ENCODE measurements around the gene SP3. TPM values are rescaled to one million over a fixed set of nuclear protein-coding genes. Genes with fewer than 3 reads are reported as not detected.
A peak's percentile ranks its signal among the peaks of the same experiment; 100 is the strongest.

The SP3 gene
- total RNA-seq, 1 experiment from 2014 or later, result 69.8 TPM

DNA sequence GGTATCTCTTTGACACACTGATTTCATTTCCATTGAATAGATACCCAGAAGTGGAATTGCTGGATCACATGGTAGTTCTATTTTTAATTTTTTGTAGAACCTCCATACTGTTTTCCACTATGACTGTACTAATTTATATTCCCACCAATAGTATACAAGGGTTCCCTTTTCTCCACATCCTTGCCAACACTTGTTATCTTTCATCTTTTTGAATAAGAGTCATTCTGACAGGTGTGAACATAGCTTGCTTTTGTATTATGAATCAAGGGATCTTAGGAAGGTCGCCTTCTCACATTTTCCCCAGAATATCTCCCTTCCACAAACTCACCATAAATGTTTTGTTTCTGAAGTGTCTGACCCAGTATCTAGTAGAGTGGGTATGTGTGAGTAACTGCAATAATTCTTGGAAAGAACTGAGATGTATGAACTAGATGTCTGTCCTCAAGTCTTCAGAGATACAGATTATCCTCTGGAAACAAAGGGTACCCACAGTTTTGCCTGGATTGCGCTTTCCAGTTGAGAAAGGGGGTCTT, 17.1 kb upstream of the SP3 start:
- in situ Hi-C loops (cut with HindIII; ENCODE audit: low pct_unique_long_range_greater_than_20kb, low sequenced_read_pairs), result no loop called here

DNA sequence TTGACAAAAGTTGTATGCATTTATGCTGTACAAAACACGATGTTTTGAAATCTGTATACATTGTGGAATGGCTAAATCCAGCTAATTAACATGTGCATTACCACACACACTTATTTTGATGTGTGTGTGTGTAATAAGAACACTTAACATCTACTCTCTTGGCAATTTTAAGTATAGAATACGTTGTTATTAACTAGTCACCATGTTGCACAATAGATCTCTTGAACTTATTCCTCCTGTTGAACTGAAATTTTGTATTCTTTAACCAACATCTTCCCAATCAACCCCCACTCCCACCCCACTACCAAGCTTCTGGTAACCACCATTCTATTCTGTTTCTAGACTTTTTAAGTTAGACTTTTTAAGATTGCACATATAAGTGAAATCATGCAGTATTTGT, 16.3 kb upstream of the SP3 start:
- DNase-seq (ENCODE audit: low read depth, low spot score), result no peak

More for the DNA sequence above, 17.1 kb upstream of the SP3 start:
- no peak for DNase-seq (ENCODE audit: low read depth, low spot score)

DNA sequence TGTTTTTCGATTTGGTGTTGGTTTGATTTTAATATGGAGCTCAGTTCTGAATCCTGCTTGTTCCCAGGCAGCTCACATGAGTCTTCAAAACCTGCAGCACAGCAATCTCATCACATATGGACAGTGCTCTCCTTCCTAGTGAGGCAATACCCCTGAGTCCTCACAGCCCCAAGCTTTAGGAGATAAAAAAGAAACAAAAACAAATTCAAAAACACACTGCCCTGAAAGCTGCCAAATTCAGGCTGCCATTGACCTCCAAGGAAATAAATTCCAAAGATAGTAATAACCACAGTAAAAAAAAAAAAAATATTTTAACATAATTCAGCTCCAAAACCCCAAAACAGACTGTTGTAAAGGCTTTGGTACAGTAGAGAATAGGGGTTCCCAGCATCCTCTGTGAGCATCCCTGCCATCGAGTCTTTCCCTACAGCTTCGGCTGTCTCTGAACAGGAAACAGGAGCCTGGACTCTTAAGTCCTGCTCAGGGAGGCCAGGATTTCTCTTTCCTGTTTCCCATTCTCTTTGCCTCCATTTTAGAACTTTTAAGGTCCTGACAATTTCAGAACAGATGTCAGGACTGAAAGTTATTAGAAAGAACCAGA, 14.7 kb upstream of the SP3 start:
- in situ Hi-C loops (cut with HindIII; ENCODE audit: low pct_unique_long_range_greater_than_20kb, low sequenced_read_pairs), result no loop called here
- DNase-seq (ENCODE audit: low read depth, low spot score), result no peak

More for the DNA sequence above, 16.3 kb upstream of the SP3 start:
- in situ Hi-C loops (cut with HindIII; ENCODE audit: low pct_unique_long_range_greater_than_20kb, low sequenced_read_pairs), result no loop called here

DNA sequence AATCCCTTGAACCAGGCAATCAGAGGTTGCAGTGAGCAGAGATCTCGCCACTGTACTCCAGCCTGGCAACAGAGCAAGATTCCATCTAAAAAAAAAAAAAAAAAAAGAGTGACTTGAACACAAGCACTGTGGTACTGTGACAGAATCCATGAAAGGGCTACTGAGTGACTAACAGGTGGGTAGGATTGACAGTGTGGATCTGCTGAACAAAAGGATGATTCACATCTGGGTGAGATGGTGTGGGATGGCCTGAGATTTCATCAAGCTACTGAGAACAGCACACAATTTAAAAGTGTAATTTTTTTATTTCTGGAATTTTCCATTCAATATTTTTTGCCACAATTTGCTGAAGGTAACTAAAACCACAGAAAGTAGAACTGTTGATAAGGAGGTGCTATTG, 13.3 kb upstream of the SP3 start:
- in situ Hi-C loops (cut with HindIII; ENCODE audit: low pct_unique_long_range_greater_than_20kb, low sequenced_read_pairs), result no loop called here
- no peak for DNase-seq (ENCODE audit: low read depth, low spot score)

DNA sequence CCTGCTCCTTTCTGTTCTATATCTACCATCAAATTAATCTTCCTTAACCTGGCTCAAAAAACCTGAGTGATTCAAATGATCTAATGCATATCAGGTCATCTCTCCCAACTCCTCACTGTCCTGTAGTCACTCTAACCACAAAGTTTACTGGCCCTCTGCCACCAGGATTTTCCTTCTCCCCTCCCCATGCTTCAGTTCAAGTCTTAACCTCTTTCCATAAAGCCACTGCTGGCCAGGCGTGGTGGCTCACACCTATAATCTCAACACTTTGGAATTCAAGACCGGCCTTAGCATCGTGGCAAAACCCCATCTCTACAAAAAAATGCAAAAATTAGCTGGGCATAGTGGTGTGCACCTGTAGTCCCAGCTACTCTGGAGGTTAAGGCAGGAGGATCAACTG, 7.5 kb upstream of the SP3 start:
- in situ Hi-C loops (cut with HindIII; ENCODE audit: low pct_unique_long_range_greater_than_20kb, low sequenced_read_pairs), result no loop called here
- DNase-seq (ENCODE audit: low read depth, low spot score), result no peak

DNA sequence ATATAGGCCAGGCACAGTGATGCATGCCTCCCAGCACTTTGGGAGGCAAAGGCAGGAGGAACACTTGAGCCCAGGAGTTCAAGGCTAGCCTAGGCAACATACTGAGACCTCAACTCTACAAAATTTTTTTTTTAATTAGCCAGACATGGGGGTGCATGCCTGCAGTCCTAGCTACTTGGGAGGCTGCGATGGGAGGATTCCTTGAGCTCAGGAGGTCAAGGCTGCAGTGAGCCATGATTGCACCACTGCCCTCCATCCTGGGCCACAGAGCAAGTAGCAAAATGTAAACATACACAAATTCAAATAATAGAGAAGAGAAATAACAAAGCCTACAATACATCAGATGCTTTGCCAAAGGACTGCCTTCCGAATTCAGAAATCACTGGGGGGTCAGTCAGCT, 7.0 kb upstream of the SP3 start:
- DNase-seq (ENCODE audit: low read depth, low spot score), result no peak
- in situ Hi-C loops (cut with HindIII; ENCODE audit: low pct_unique_long_range_greater_than_20kb, low sequenced_read_pairs), result no loop called here

DNA sequence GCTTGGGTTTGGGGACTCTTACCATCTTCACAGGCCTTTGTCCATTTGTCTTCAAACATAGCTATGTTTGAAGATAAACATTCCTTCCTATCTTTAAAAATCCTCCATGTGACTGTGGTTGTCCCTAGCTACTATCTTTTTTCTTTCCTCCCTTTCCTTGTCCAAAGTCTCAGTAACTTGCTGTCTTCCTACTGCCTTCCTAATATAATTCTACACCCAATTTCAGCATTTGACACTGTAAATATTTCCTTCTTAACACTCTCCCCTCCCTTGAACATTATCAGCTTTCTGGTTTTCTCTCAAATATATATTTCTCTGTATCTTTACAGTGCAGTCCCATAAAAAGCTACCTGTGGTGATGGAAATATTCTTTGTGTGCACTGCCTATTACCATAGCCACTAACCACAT, 5.3 kb upstream of the SP3 start:
- in situ Hi-C loops (cut with HindIII; ENCODE audit: low pct_unique_long_range_greater_than_20kb, low sequenced_read_pairs), result no loop called here
- DNase-seq (ENCODE audit: low read depth, low spot score), result no peak

DNA sequence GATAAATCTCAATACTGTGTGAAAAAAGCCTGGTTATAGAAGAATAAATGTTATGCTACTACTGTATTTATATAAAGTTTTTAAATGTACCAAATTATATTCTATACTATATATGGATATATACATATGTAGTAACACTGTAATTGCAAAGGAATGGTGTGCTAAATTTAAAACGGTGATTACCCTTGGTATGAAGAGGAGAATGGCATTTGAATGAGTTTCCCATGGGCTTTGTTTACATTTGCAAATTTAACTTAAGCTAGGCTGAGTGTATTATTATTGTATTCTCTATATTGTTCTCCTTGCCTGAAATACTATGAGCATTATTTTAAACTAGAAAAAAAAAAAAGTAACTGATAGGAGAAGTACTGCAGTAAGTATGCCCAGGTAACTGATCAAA, 4.7 kb upstream of the SP3 start:
- no peak for DNase-seq (ENCODE audit: low read depth, low spot score)
- in situ Hi-C loops (cut with HindIII; ENCODE audit: low pct_unique_long_range_greater_than_20kb, low sequenced_read_pairs), result no loop called here

DNA sequence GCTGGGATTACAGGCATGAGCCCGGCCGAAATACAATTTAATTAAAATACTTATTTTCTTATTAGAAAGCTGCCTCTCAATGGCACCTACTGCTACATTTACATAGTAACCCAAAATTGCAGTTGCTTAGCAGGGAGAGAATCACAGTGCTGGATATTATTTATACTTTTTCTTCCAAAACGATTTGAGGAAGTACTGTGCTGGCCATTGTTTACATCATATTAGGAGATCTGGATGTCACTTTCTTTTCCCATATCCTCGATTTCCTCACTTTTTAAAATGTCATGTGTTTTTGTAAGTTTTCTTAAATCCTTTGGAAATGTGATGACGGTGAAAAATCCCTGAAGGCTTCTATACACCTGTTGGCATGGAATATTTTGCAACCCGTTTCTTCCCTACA, 3.4 kb upstream of the SP3 start:
- in situ Hi-C loops (cut with HindIII; ENCODE audit: low pct_unique_long_range_greater_than_20kb, low sequenced_read_pairs), result no loop called here
- DNase-seq (ENCODE audit: low read depth, low spot score), result no peak

DNA sequence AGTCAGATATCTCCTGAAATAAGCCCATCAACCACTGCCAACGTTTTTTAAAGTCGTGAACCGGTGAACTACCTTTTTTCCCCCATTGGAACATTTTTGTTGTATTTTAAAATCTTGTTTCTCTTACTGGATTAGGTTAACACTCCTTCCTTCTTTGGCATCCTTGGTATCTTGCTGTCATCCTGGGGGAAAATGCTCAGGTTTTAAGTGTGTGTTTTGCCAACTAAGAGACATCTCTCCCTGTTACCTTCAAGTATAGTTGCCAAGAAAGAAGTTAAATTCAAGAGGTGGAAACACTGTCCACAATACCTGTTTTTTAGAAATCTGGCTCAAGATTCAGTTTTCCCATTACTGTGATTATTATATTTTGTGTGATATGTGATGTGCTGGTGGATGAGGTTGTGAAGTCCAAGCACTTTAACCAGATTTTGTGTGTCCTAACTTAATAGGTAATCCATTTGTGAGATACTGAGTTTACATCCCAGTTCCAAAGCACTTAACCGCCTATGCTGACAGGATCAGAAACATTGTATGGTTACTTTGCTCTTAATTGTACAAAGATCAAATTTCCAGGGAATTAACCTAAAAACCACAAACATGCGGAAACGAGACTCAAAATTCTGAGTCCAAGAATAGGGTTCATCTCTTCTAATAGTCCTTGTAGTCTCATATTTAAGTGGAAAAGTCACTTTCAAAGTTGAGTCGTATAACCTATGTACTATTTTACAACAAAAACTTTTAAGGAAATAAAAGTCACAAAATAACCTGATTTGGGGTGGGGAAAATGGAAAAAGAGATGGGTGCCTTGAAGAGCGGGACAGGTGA, 1.3 kb upstream of the SP3 start:
- DNase-seq (ENCODE audit: low read depth, low spot score), result no peak
- in situ Hi-C loops (cut with HindIII; ENCODE audit: low pct_unique_long_range_greater_than_20kb, low sequenced_read_pairs), result no loop called here

DNA sequence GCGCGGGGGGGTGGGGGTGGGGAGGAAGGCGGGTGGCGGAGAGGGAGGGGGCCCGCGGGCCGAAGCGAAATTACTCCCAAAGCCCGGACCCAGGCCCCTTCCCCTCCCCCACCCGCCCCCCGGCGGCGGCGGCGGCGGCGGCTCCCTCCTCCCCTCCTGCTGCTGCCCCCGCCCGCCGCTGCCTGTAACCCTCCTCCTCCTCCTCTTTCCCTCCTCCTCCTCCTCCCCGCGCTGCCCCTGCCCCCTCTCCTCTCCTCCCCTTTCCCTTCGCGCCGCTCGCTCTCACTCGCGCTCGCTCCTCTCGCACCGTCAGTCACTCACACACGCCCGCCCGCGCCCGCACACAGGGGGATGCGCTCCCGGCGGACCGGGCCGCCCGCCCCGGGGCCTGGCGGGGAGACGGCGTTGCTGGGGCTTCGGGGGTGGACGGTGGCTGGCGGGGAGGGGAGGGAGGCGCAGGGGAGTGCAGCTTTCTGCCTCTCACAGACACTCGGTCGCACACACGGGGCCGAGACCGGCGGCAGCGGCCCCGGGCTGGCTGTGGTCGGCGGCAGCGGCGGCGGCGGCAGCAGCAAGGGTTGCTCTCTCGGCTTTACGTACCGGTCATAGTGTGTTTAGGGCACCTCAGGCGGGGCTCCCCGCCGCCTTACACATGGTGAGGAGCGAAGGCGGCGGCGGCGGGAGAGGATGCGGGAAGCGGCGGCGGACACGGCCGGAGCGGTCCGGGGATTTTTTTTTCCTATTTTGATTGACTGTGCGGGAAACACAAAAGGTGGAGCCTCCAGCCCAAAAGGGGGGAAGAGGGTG, 405 bp downstream of the SP3 start:
- peak; percentile 78 for DNase-seq (ENCODE audit: low read depth, low spot score)
- in situ Hi-C loops (cut with HindIII; ENCODE audit: low pct_unique_long_range_greater_than_20kb, low sequenced_read_pairs), result no loop called here

DNA sequence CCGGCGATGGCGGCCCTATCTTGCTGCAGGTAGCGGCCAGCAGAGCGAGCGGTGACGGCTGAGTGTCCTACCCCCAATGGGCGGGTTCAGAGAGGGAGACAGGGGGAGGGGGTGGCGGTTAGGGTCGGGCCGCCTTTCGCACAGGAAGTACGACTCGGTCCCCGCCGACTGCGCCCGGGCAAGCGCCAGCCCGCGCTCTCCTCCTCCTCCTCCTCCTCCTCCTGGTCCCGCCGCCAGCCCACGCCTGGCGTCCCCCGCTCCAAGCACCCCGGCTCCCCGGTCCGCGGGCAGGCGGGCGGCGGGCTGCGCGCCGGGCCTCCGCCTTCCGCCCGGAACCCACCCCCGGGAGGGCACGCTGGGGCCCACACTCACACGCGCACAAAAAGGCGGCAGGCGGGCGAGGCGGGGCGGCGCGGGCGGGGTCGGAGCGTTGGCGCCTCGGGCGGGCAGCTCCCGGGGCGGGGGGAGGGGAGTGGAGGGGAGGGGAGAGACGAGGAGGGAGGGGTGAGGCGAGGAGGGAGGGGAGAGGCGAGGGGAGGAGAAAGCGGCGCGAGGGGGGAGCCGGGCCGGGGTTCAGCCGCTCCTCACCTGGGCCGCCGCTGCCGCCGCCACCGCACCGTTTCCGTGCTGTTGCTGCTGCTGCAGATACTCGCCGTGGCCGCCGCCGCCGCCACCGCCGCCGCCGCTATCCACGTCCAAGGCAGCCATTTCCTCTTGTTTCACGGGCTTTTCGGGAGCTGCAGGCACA, 1.2 kb downstream of the SP3 start:
- in situ Hi-C loops (cut with HindIII; ENCODE audit: low pct_unique_long_range_greater_than_20kb, low sequenced_read_pairs), result no loop called here
- DNase-seq (ENCODE audit: low read depth, low spot score), result peak; percentile 82

DNA sequence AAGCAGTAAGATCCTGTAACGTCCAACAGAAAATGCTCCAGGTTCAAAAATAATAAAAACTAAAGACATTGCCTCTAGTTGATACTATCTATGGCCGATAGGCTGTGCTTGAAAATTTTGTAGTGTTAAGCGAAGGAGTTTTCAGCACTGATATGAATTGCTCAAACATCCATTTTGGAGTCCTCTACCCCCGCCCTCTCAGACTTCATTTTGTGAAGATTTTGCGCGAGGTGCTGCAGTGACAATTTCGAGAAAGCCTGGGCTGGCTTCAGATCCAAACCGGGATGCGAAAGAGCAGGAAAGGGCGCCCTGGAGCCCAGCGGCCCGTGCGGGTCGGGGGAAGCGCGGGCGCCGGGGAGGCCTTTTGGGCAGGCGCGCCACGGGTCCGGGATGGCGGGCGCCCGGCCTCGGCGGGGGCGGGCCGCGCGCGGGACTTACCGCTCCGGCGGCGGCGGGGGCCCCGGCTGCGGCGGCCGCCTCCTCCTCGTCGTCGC, 1.8 kb downstream of the SP3 start:
- peak; percentile 67 for DNase-seq (ENCODE audit: low read depth, low spot score)
- in situ Hi-C loops (cut with HindIII; ENCODE audit: low pct_unique_long_range_greater_than_20kb, low sequenced_read_pairs), result no loop called here

DNA sequence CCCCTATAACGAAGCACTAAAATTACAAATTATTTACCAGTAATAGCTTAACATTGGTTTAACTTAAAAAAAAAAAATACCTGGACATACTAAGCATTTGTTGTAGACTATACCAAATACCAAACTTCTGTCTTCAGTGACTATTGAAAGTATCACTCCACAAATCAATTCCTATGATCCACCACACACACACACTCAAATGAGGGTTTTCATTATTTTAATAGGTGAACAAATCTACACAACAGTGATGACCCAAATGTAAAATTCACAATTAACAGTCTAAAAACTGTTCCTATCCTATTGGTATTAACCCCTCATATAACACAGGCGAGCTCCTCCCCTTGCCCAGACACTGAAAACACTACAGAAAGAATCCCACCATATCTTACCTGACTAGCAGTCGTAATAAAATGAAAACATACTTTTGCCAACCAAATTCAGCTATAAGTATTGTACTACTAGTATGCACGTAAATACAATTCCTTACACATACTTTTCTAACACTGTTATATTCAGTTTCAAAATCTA, 2.5 kb downstream of the SP3 start:
- DNase-seq (ENCODE audit: low read depth, low spot score), result no peak
- in situ Hi-C loops (cut with HindIII; ENCODE audit: low pct_unique_long_range_greater_than_20kb, low sequenced_read_pairs), result no loop called here

DNA sequence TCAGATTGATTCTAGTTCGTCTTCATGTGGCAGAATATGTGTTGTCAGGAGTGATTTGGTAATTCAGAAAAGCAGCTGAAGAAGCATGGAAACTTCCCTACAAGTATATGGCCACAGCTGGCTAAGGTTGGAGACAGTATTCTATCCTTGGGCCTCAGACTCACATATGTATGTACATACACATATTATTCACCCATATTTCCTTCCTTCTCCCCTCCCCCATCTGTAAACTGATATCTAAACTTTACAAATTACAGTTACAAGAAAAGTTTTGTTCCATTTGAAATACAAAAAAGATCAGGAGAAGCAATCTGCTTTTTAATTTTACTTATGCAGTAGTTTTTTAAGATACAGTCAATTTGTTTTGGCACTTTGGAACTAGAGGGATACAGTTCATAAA, 3.1 kb downstream of the SP3 start:
- in situ Hi-C loops (cut with HindIII; ENCODE audit: low pct_unique_long_range_greater_than_20kb, low sequenced_read_pairs), result no loop called here
- peak; percentile 8 for DNase-seq (ENCODE audit: low read depth, low spot score)

DNA sequence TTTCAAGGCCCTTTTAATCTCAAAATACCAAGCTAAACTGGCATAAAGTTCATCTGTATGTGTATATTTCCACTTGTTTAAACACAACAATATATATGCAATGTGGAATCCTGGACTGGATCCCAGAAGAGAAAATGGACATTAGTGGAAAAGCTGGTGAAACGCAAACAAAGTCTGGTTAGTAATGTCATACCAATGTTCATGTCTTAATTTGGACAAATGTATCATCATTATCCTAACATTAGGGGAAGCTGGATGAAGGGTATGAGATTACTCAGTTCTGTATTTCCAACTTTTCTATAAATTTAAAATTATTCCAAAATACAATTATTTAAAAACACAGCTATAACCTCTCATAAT, 3.8 kb downstream of the SP3 start:
- DNase-seq (ENCODE audit: low read depth, low spot score), result no peak
- in situ Hi-C loops (cut with HindIII; ENCODE audit: low pct_unique_long_range_greater_than_20kb, low sequenced_read_pairs), result no loop called here

DNA sequence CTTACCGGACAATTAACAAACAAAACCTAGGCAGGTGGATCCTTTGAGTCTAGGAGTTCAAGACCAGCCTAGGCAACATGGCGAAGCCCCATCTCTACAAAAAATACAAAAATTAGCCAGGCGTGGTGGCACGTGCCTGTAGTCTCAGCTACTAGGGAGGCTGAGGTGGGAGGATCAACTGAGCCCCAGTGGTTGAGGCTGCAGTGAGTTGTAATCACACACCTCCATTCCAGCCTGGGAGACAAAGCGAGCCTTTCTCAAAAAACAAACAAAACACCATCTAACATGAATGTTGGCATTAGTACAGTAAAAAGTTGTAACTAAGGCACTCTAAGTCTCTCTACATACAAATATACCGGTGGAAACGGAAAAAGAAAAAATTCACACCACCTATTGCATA, 5.3 kb downstream of the SP3 start:
- in situ Hi-C loops (cut with HindIII; ENCODE audit: low pct_unique_long_range_greater_than_20kb, low sequenced_read_pairs), result no loop called here
- DNase-seq (ENCODE audit: low read depth, low spot score), result no peak
